Fibroblast of skin of back (primary cell): ENCODE results near the gene NUDCD2.
A peak's percentile ranks its signal among the peaks of the same experiment; 100 is the strongest.
"Not testable (repeated sequence)": the region's sequence is repeated elsewhere in the genome, so short reads cannot be mapped to it uniquely, and the experiment has no call there.

Experiments
- DNase-seq: peaks from one replicate; pipeline ENCODE4 v3.0.0-alpha.2; 2013

Gene NUDCD2

GRCh38 chr5:163467682-163468081 lies 7.8 kb upstream of the NUDCD2 start:
- no peak for DNase-seq

- no peak for DNase-seq
Measured at GRCh38 chr5:163463063-163463435, 3.1 kb upstream of the NUDCD2 start.

- no peak for DNase-seq
Measured at GRCh38 chr5:163460562-163461171, 765 bp upstream of the NUDCD2 start, which contains the start of gene HMMR. HMMR (plus strand) TSS chr5:163460632; CDS start chr5:163460693, 61 bp downstream.

GRCh38 chr5:163459462-163459818 lies 462 bp downstream of the NUDCD2 start:
- DNase-seq = no peak

- DNase-seq = no peak
Measured at GRCh38 chr5:163458778-163459385, 1.0 kb downstream of the NUDCD2 start.

- no peak for DNase-seq
Measured at GRCh38 chr5:163456840-163457239, 3.1 kb downstream of the NUDCD2 start.

- no peak for DNase-seq
Measured at GRCh38 chr5:163456029-163456589, 3.8 kb downstream of the NUDCD2 start.

GRCh38 chr5:163455406-163455805 lies 4.5 kb downstream of the NUDCD2 start:
- not testable (repeated sequence) for DNase-seq

GRCh38 chr5:163453705-163454104 lies 6.2 kb downstream of the NUDCD2 start:
- no peak for DNase-seq

GRCh38 chr5:163451489-163451888 lies 8.4 kb downstream of the NUDCD2 start:
- no peak for DNase-seq

- no peak for DNase-seq
Measured at GRCh38 chr5:163448491-163448890, 11.4 kb downstream of the NUDCD2 start.

- DNase-seq = no peak
Measured at GRCh38 chr5:163447875-163448274, 12.0 kb downstream of the NUDCD2 start.

GRCh38 chr5:163447191-163447590 lies 12.7 kb downstream of the NUDCD2 start:
- DNase-seq = no peak

- no peak for DNase-seq
Measured at GRCh38 chr5:163445345-163445744, 14.6 kb downstream of the NUDCD2 start.

GRCh38 chr5:163444526-163444925 lies 15.4 kb downstream of the NUDCD2 start:
- DNase-seq = no peak

GRCh38 chr5:163440954-163441353 lies 18.9 kb downstream of the NUDCD2 start:
- no peak for DNase-seq

GRCh38 chr5:163439092-163439425 lies 20.8 kb downstream of the NUDCD2 start:
- DNase-seq = no peak

- peak; percentile 97 for DNase-seq
Measured at GRCh38 chr5:163437309-163438182, 22.4 kb downstream of the NUDCD2 start, which contains the start of gene CCNG1. CCNG1 (plus strand) TSS chr5:163437595; CDS start chr5:163439257, 1,662 bp downstream.

- no peak for DNase-seq
Measured at GRCh38 chr5:163437011-163437308, 22.9 kb downstream of the NUDCD2 start.

- no peak for DNase-seq
Measured at GRCh38 chr5:163436515-163436914, 23.4 kb downstream of the NUDCD2 start.

GRCh38 chr5:163434401-163434866 lies 25.5 kb downstream of the NUDCD2 start:
- DNase-seq = no peak

- DNase-seq = no peak
Measured at GRCh38 chr5:163433271-163433670, 26.6 kb downstream of the NUDCD2 start.

- DNase-seq = no peak
Measured at GRCh38 chr5:163432544-163432943, 27.4 kb downstream of the NUDCD2 start.
